Measurements from ENCODE around the gene BTBD9. TPM values are rescaled to one million over a fixed set of nuclear protein-coding genes. Genes with fewer than 3 reads are reported as not detected.
A peak's percentile ranks its signal among the peaks of the same experiment; 100 is the strongest.

Gene BTBD9
- total RNA-seq, 1 donor from 2014 or later = 23.0 TPM

GRCh38 chr6:38118791-38119365 is 520.9 kb downstream of the BTBD9 start:
- peaks cover 23% of the 10 kb centered on the region for H3K4me1 Mint-ChIP-seq
- no peak for TF ChIP-seq CTCF (IDR thresholded peaks at IDR 0.05; ENCODE audit: unreplicated experiment)
- no peaks in the 10 kb centered on the region for H3K9me3 Mint-ChIP-seq
- no peak for DNase-seq (ENCODE audit: low spot score in 2 of 2, unreplicated experiment in 2 of 2)
- no peak overlapping the region for H3K4me3 Mint-ChIP-seq
- peak overlapping the region; percentile 19 for H3K27ac Mint-ChIP-seq
- H3K36me3 Mint-ChIP-seq = peaks cover 22% of the 10 kb centered on the region
- H3K27me3 Mint-ChIP-seq (ENCODE audit: low read depth) = no peaks in the 10 kb centered on the region

Other genes with a start within 250 kb of the BTBD9 start
- gene GLO1, start 63.2 kb upstream of the BTBD9 start, total RNA-seq = 86.2 to 90.4 TPM (median 89.5 TPM) in 3 replicates
- gene DNAH8, start 75.4 kb upstream of the BTBD9 start, total RNA-seq = 0.02 to 0.25 TPM in 2 of 3 replicates, not detected in the other

Data from mesothelial cell of epicardium (in vitro differentiated cells).